OCI-LY7 (cell line): ENCODE results near the gene SELENOM. TPM values are rescaled to one million over a fixed set of nuclear protein-coding genes. Genes with fewer than 3 reads are reported as not detected.

Source experiments
- BruUV-seq: library from RNA; stranded (reverse); fragments of 400-500 nt; replicated peaks from 2 replicates; lab custom pipeline; 2021; lab: Mats Ljungman, UMichigan
- CTCF ChIA-PET: fragments of 300-600 bp; sonication (Branson Sonifier 250); formaldehyde crosslinking; loops from one replicate; lab custom pipeline; 2022; ENCODE audit warnings: antibody characterized with exemption; ENCODE audit not compliant: unreplicated experiment; lab: Charles Lee
- POLR2A ChIA-PET: fragments of 300-600 bp; sonication (Branson Sonifier 250); formaldehyde crosslinking; loops from one replicate; lab custom pipeline; 2022; ENCODE audit warnings: antibody characterized with exemption; lab: Charles Lee
- DNase-seq: peaks from one replicate; pipeline ENCODE4 v3.0.0-alpha.2; 2015; ENCODE audit warnings: low spot score
- H2AFZ ChIP-seq: fragments of 200-600 bp; sonication (generic), shearing (Covaris generic); 2 replicates; pipeline ENCODE4 v1.6.1; 2014; ENCODE audit warnings: mild to moderate bottlenecking, antibody characterized with exemption, low read length, moderate library complexity
- H3K27ac ChIP-seq: fragments of 200-600 bp; sonication (generic); 2 replicates; pipeline ENCODE4 v1.5.1; 2014; ENCODE audit warnings: mixed run types, low read depth, mild to moderate bottlenecking, moderate library complexity, low read length, inconsistent platforms; ENCODE audit not compliant: poor library complexity, severe bottlenecking
- H3K36me3 ChIP-seq: fragments of 200-600 bp; sonication (generic); 2 replicates; pipeline ENCODE4 v1.6.1; 2014; ENCODE audit warnings: mild to moderate bottlenecking, antibody characterized with exemption, low read length, moderate library complexity, mixed read lengths; ENCODE audit not compliant: insufficient read depth
- H3K4me1 ChIP-seq: fragments of 200-600 bp; sonication (generic); 2 replicates; pipeline ENCODE4 v1.5.1; 2014; ENCODE audit warnings: mild to moderate bottlenecking, low read length; ENCODE audit not compliant: insufficient read depth, poor library complexity, severe bottlenecking
- H3K4me2 ChIP-seq: fragments of 200-600 bp; sonication (generic); 2 replicates; pipeline ENCODE4 v1.6.1; 2014; ENCODE audit warnings: mild to moderate bottlenecking, low read length
- H3K4me3 ChIP-seq: fragments of 200-600 bp; sonication (generic); 2 replicates; pipeline ENCODE4 v1.5.1; 2014; ENCODE audit warnings: mild to moderate bottlenecking, low read depth, low read length; ENCODE audit not compliant: poor library complexity, severe bottlenecking
- H3K79me2 ChIP-seq: fragments of 200-600 bp; sonication (generic); 2 replicates; pipeline ENCODE4 v1.6.1; 2016; ENCODE audit warnings: low read depth, mild to moderate bottlenecking, low read length, moderate library complexity, mixed read lengths; ENCODE audit not compliant: insufficient read depth
- H3K9me2 ChIP-seq: fragments of 200-600 bp; sonication (generic); 2 replicates; pipeline ENCODE4 v1.6.1; 2016; ENCODE audit warnings: mild to moderate bottlenecking, low read length, mixed read lengths; ENCODE audit not compliant: insufficient read depth
- H3K9me3 ChIP-seq: fragments of 200-600 bp; sonication (generic); 2 replicates; pipeline ENCODE4 v1.6.1; 2014; ENCODE audit warnings: mild to moderate bottlenecking, mixed run types, low read length, mixed read lengths
- H4K20me1 ChIP-seq: fragments of 200-600 bp; sonication (generic); 2 replicates; pipeline ENCODE4 v1.6.1; 2014; ENCODE audit warnings: mild to moderate bottlenecking, antibody characterized with exemption, low read length, moderate library complexity, mixed read lengths; ENCODE audit not compliant: insufficient read depth
- CTCF ChIP-seq: fragments of 200-600 bp; sonication (generic); conservative IDR thresholded peaks from 2 replicates; pipeline ENCODE4 v1.5.1; 2014; ENCODE audit warnings: mild to moderate bottlenecking, antibody characterized with exemption, low read length, moderate library complexity, mixed read lengths
- EZH2phosphoT487 ChIP-seq: fragments of 200-600 bp; sonication (generic); IDR thresholded peaks from 2 replicates; pipeline ENCODE4 v1.6.1; 2018; ENCODE audit warnings: low read depth, borderline replicate concordance, mild to moderate bottlenecking, mixed run types, antibody characterized with exemption, low read length, moderate library complexity, mixed read lengths
- intact Hi-C: fragments of 100-400 bp; cut with micrococcal nuclease; formaldehyde crosslinking; loops from one replicate; pipeline ENCODE4 v1.10.0; 2022; ENCODE audit not compliant: unreplicated experiment
- total RNA-seq, 2 experiments: library from RNA; depleted of rRNA in 1 of 2; stranded (reverse); fragments of >200 nt in 1 of 2; shearing (Covaris generic) in 1 of 2; gene quantifications; 2 replicates each; pipeline ENCODE4 v1.2.3, GENCODE V29; 2014 to 2022

The SELENOM gene
- total RNA-seq, 2 experiments from 2014 or later: 0.55 to 1.4 TPM

- TF ChIP-seq EZH2phosphoT487 (no peak), CTCF (no peak)
- Histone ChIP-seq H3K4me3 (no peak overlapping the region), H3K9me3 (no peaks in the 10 kb centered on the region), H3K36me3 (no peaks in the 10 kb centered on the region), H3K4me2 (no peak overlapping the region), H3K9me2 (no peaks in the 10 kb centered on the region), H3K79me2 (no peaks in the 10 kb centered on the region), H3K27ac (no peak overlapping the region), H2AFZ (no peak overlapping the region), H3K4me1 (no peaks in the 10 kb centered on the region), H4K20me1 (no peaks in the 10 kb centered on the region)
- no peak for DNase-seq
- intact Hi-C loops: no loop called here
- ChIA-PET CTCF (no interaction called here), POLR2A (interaction anchor here (1.2 kb wide), 1 partner anchor 49 kb away, joined by 3 read pairs; no protein-coding TSS in a partner anchor)
- BruUV-seq: no TSS peak
Observed at GRCh38 chr22:31134688-31135087, 27.3 kb upstream of the SELENOM start.

GRCh38 chr22:31133911-31134310 lies 26.5 kb upstream of the SELENOM start:
- H3K79me2 ChIP-seq: no peaks in the 10 kb centered on the region
- H3K9me3 ChIP-seq: no peaks in the 10 kb centered on the region
- no peaks in the 10 kb centered on the region for H4K20me1 ChIP-seq
- no peaks in the 10 kb centered on the region for H3K9me2 ChIP-seq
- no peak overlapping the region for H3K27ac ChIP-seq
- H3K36me3 ChIP-seq: no peaks in the 10 kb centered on the region
- ChIA-PET CTCF (interaction anchor here (0.6 kb wide), 1 partner anchor 1111 kb away, joined by 5 read pairs; no protein-coding TSS in a partner anchor), POLR2A (no interaction called here)
- no peak overlapping the region for H3K4me2 ChIP-seq
- H3K4me1 ChIP-seq: no peaks in the 10 kb centered on the region
- H3K4me3 ChIP-seq: no peak overlapping the region
- no peak overlapping the region for H2AFZ ChIP-seq
- no TSS peak for BruUV-seq
- DNase-seq: no peak
- no peak for TF ChIP-seq CTCF
- no peak for TF ChIP-seq EZH2phosphoT487
- intact Hi-C loops: no loop called here

- Histone ChIP-seq H3K4me1 (peaks cover 8% of the 10 kb centered on the region), H3K4me2 (no peak overlapping the region), H3K9me3 (no peaks in the 10 kb centered on the region), H4K20me1 (no peaks in the 10 kb centered on the region), H3K27ac (no peak overlapping the region), H3K4me3 (no peak overlapping the region), H3K9me2 (no peaks in the 10 kb centered on the region), H2AFZ (no peak overlapping the region), H3K79me2 (no peaks in the 10 kb centered on the region), H3K36me3 (no peaks in the 10 kb centered on the region)
- DNase-seq: no peak
- ChIA-PET POLR2A (interaction anchor here (0.6 kb wide), 1 partner anchor 29 kb away, joined by 4 read pairs; the partner anchor contains the start of gene RNF185), CTCF (no interaction called here)
- intact Hi-C loops: no loop called here
- BruUV-seq: no TSS peak
- no peak for TF ChIP-seq CTCF
- TF ChIP-seq EZH2phosphoT487: no peak
Observed at GRCh38 chr22:31130873-31131272, 23.5 kb upstream of the SELENOM start.
